K562 (cell line): ENCODE data around the gene MGAT5. TPM values are rescaled to one million over a fixed set of nuclear protein-coding genes. Genes with fewer than 3 reads are reported as not detected.

Source experiments
- ATAC-seq: fragments of 200-7000 bp; cut with Tn5 transposase; 3 replicates; pipeline ENCODE4 v1.9.1; 2020; ENCODE audit warnings: moderate library complexity
- BruUV-seq: library from RNA; stranded (reverse); fragments of 400-500 nt; replicated peaks from 2 replicates; lab custom pipeline; 2021; lab: Mats Ljungman, UMichigan
- CTCF ChIA-PET: fragments of 300-600 bp; formaldehyde crosslinking; extraction: SDS; loops from one replicate; lab custom pipeline; 2021; ENCODE audit warnings: low intra/inter-chr PET ratio; lab: Yijun Ruan, JAX
- POLR2A ChIA-PET: fragments of 300-600, 350-650 bp; sonication (Branson Sonifier 250); formaldehyde crosslinking; extraction: SDS; loops from one replicate; lab custom pipeline; 2021; ENCODE audit warnings: antibody characterized with exemption, inconsistent platforms; lab: Yijun Ruan, JAX
- DNase-seq, 4 experiments: peaks; one replicate each; pipeline versions ENCODE4 v3.0.0 to v3.0.0-alpha.2; 2011 to 2018; ENCODE audit warnings: low spot score in 3 of 4, mixed read lengths in 3 of 4; ENCODE audit errors: extremely low read depth in 1 of 4
- FAIRE-seq: peaks from 2 replicates; lab custom pipeline; 2011; peaks lifted over from hg19 to GRCh38; lab: Jason Lieb, UNC
- H2AFZ ChIP-seq: 2 replicates; pipeline ENCODE4 v1.6.0; 2011; ENCODE audit warnings: low read depth, low read length, control low read depth, inconsistent platforms
- H3K27ac ChIP-seq: fragments of 200-600 bp; 3 replicates; pipeline ENCODE4 v1.8.0; 2011; ENCODE audit warnings: low read depth, mild to moderate bottlenecking, control low read depth, inconsistent platforms, low read length, moderate library complexity, mixed read lengths; ENCODE audit errors: extremely low read depth
- H3K27me3 ChIP-seq, 2 experiments: fragments of 300-600 bp in 1 of 2; 2 replicates in 1 of 2; 3 replicates in 1 of 2; pipeline versions ENCODE4 v1.6.0 to v1.8.0; 2011; ENCODE audit warnings: inconsistent platforms in 2 of 2, low read length in 2 of 2, mild to moderate bottlenecking in 1 of 2, mixed read lengths in 1 of 2, moderate library complexity in 1 of 2; ENCODE audit not compliant: control insufficient read depth in 2 of 2, insufficient read depth in 2 of 2
- H3K36me3 ChIP-seq: fragments of 300-600 bp; 3 replicates; pipeline ENCODE4 v1.8.0; 2011; ENCODE audit warnings: mild to moderate bottlenecking, low read length, inconsistent platforms; ENCODE audit not compliant: control insufficient read depth, insufficient read depth
- H3K4me1 ChIP-seq, 2 experiments: fragments of 200-600 bp in 1 of 2; replicated peaks in 1 of 2; 2 replicates in 1 of 2; 3 replicates in 1 of 2; pipeline versions ENCODE4 v1.5.1 to v1.8.0; 2011; ENCODE audit warnings: inconsistent platforms in 2 of 2, low read length in 2 of 2, mild to moderate bottlenecking in 1 of 2, mixed read lengths in 1 of 2, moderate library complexity in 1 of 2; ENCODE audit not compliant: control insufficient read depth in 2 of 2, insufficient read depth in 2 of 2
- H3K4me2 ChIP-seq: 2 replicates; pipeline ENCODE4 v1.6.1; 2011; ENCODE audit warnings: low read length, control low read depth, inconsistent platforms, mixed read lengths; ENCODE audit not compliant: insufficient read depth
- H3K4me3 ChIP-seq: fragments of 200-600 bp; sonication (generic), shearing (Covaris generic); 2 replicates; pipeline ENCODE4 v1.5.1; 2016; ENCODE audit warnings: control low read depth, inconsistent platforms
- H3K79me2 ChIP-seq: fragments of 200-600 bp; 3 replicates; pipeline ENCODE4 v1.8.0; 2011; ENCODE audit warnings: low read length, inconsistent platforms; ENCODE audit not compliant: control insufficient read depth, insufficient read depth
- H3K9ac ChIP-seq, 2 experiments: 2 replicates each; pipeline versions ENCODE4 v1.6.0 to v1.6.1; 2011; ENCODE audit warnings: low read depth in 2 of 2, low read length in 2 of 2, control low read depth in 1 of 2, inconsistent platforms in 1 of 2, mild to moderate bottlenecking in 1 of 2, mixed read lengths in 1 of 2; ENCODE audit not compliant: insufficient read depth in 1 of 2
- H3K9me1 ChIP-seq: one replicate; pipeline ENCODE4 v1.6.0; 2011; ENCODE audit warnings: inconsistent platforms, mild to moderate bottlenecking, low read length, moderate library complexity; ENCODE audit not compliant: control insufficient read depth, insufficient read depth
- H3K9me3 ChIP-seq: replicated peaks from 2 replicates; pipeline ENCODE4 v1.5.1; 2011; ENCODE audit warnings: low read depth, low read length, inconsistent platforms; ENCODE audit not compliant: control insufficient read depth, insufficient read depth
- H4K20me1 ChIP-seq: replicated peaks from 2 replicates; pipeline ENCODE4 v1.6.1; 2011; ENCODE audit warnings: low read length, inconsistent platforms, mixed read lengths; ENCODE audit not compliant: control insufficient read depth, insufficient read depth
- BMI1 ChIP-seq: fragments of 150-350 bp; IDR thresholded peaks from 2 replicates; pipeline ENCODE4 v1.6.1; 2014; ENCODE audit warnings: low read length
- EP300 ChIP-seq: IDR thresholded peaks from 2 replicates; pipeline ENCODE4 v1.6.1; 2012; ENCODE audit warnings: low read length, improper control_type of control experiment
- KAT8 ChIP-seq: fragments of 450-650 bp; IDR thresholded peaks from 2 replicates; pipeline ENCODE4 v1.6.1; 2016; ENCODE audit warnings: low read depth, mild to moderate bottlenecking
- XRCC5 ChIP-seq: fragments of 200-400 bp; formaldehyde crosslinking; IDR thresholded peaks from 2 replicates; pipeline ENCODE4 v1.6.1; 2017; ENCODE audit warnings: low read depth, mild to moderate bottlenecking, low read length
- ZBTB40 ChIP-seq, 2 experiments: fragments of 450-650 bp in 1 of 2; sonication (generic) in 1 of 2; formaldehyde crosslinking in 1 of 2; IDR thresholded peaks; 2 replicates each; pipeline versions ENCODE4 v1.7.1 to v1.9.0; 2016 to 2022; ENCODE audit warnings: inconsistent platforms in 1 of 2, mild to moderate bottlenecking in 1 of 2, missing genetic modification reagents in 1 of 2
- ZFP1 ChIP-seq: fragments of 450-650 bp; formaldehyde crosslinking; IDR thresholded peaks from 2 replicates; pipeline ENCODE4 v1.4.0; 2020; ENCODE audit warnings: mild to moderate bottlenecking, mixed read lengths
- ZKSCAN8 ChIP-seq: fragments of 200-800 bp; sonication (Bioruptor generic); IDR thresholded peaks from 2 replicates; pipeline ENCODE4 v1.6.1; 2016; ENCODE audit warnings: missing genetic modification characterization, missing compliant biosample characterization
- ZNF609 ChIP-seq: sonication (generic); formaldehyde crosslinking; IDR thresholded peaks from 2 replicates; pipeline ENCODE4 v1.8.1; 2023; ENCODE audit warnings: missing genetic modification reagents, mild to moderate bottlenecking, borderline replicate concordance
- WGBS: fragments of 100-300 bp; shearing (Covaris generic); methylation state at CpG from one replicate; pipeline ENCODE4 v1.1.6; 2016; ENCODE audit warnings: low coverage, mixed read lengths; ENCODE audit not compliant: insufficient coverage; ENCODE audit errors: missing lambda C conversion rate; 5-methylcytosine and 5-hydroxymethylcytosine counted together
- in situ Hi-C: fragments of 300-500 bp; cut with MboI; formaldehyde crosslinking; loops from 4 replicates; pipeline ENCODE4 v1.15.0; 2018; ENCODE audit warnings: inconsistent platforms, mixed read lengths
- intact Hi-C: fragments of 100-400 bp; cut with micrococcal nuclease; formaldehyde crosslinking; loops from 2 replicates; pipeline ENCODE4 v1.14.2; 2022
- polyA plus RNA-seq, 8 experiments: library from polyadenylated mRNA; depleted of rRNA in 4 of 8; stranded (reverse) in 5 of 8; unstranded in 3 of 8; fragments of >200 nt; fragmentation: Nextera tagmentation in 2 of 8; fragmentation: Illumina TruSeq in 1 of 8; extraction: Ambion mirVana in 2 of 8; extraction: Trizol in 1 of 8; gene quantifications; 2 replicates each; pipeline versions ENCODE4 v1.2.1 to v1.2.3, GENCODE V29; 2011 to 2014; ENCODE audit warnings: inconsistent platforms in 1 of 8, missing spikeins in 1 of 8
- total RNA-seq, 7 experiments: library from RNA; depleted of rRNA in 6 of 7; stranded (reverse); fragments of >200 nt in 6 of 7; fragmentation: Illumina TruSeq in 2 of 7; extraction: Trizol in 2 of 7; gene quantifications; 2 replicates each; pipeline versions ENCODE4 v1.2.1 to v1.2.3, GENCODE V29; 2011 to 2021; ENCODE audit warnings: low replicate concordance in 1 of 7

MGAT5 gene
- total and polyA plus RNA-seq, 9 of the 15 experiments (the other 6 are each of a cell fraction or from before 2014, with no cell fraction given): 1.6 to 18.6 (median 11.1) TPM

- Histone ChIP-seq H3K4me2 (no peak overlapping the region), H3K79me2 (no peaks in the 10 kb centered on the region), H4K20me1 (0 out of 2 replicates have a peak, but pooled peaks cover 4% of the 10 kb centered on the region), H3K27ac (no peak overlapping the region), H3K4me1 (no peaks in the 10 kb centered on the region), H3K9ac (no peak overlapping the region), H3K9me3 (no peaks in the 10 kb centered on the region), H3K9me1 (no peaks in the 10 kb centered on the region), H3K36me3 (no peaks in the 10 kb centered on the region; the same call in 2 of the 3 replicates), H3K4me3 (no peak overlapping the region), H2AFZ (no peak overlapping the region), H3K27me3 (no peaks in the 10 kb centered on the region)
- in situ Hi-C loops (no loop called here), intact Hi-C loops (no loop called here)
- POLR2A ChIA-PET: no interaction called here
- 70% methylated on average over 1 of the region's 1 CpG for WGBS
- FAIRE-seq: no peak
- CTCF ChIA-PET: no interaction called here
- DNase-seq: no peak
- no peak for ATAC-seq
- TF ChIP-seq BMI1 (no peak), ZFP1 (CRISPR knock-in tag) (no peak), ZKSCAN8 (CRISPR knock-in tag) (no peak), XRCC5 (no peak), EP300 (no peak), ZNF609 (CRISPR knock-in tag) (no peak), KAT8 (no peak), ZBTB40 (IDR thresholded peaks at IDR 0.05) (peak; percentile 90), ZBTB40 (CRISPR knock-in tag; IDR thresholded peaks at IDR 0.05) (no peak)
- no TSS peak for BruUV-seq
These were observed 30.3 kb downstream of the MGAT5 start for GRCh38 chr2:134284119-134284670.
